T-helper 1 cell treated with Interleukin-12 subunit alpha and Interleukin-12 subunit beta and Interleukin-4 antibody, amounts not matched to agents 30 μg/mL and 1 μg/mL, for 36 hours (primary cell): ENCODE results near the gene C9.

Experiments
- H3K27ac Mint-ChIP-seq: one replicate; pipeline ENCODE4 v1.8.0; 2021; ENCODE audit warnings: mild to moderate bottlenecking, mixed read lengths
- H3K27me3 Mint-ChIP-seq: one replicate; pipeline ENCODE4 v1.8.0; 2021; ENCODE audit warnings: low read depth, mixed read lengths
- H3K36me3 Mint-ChIP-seq: one replicate; pipeline ENCODE4 v1.8.0; 2021; ENCODE audit warnings: low read depth, mixed read lengths
- H3K4me1 Mint-ChIP-seq: one replicate; pipeline ENCODE4 v1.8.0; 2021; ENCODE audit warnings: low read depth, mixed read lengths
- H3K4me3 Mint-ChIP-seq: one replicate; pipeline ENCODE4 v1.8.0; 2021; ENCODE audit warnings: mild to moderate bottlenecking, moderate library complexity, mixed read lengths
- H3K9me3 Mint-ChIP-seq: one replicate; pipeline ENCODE4 v1.8.0; 2021; ENCODE audit warnings: mixed read lengths

C9 gene

GRCh38 chr5:39390945-39391344 lies 26.6 kb upstream of the C9 start:
- H3K4me3 Mint-ChIP-seq, result no peak overlapping the region
- H3K9me3 Mint-ChIP-seq, result no peaks in the 10 kb centered on the region
- peaks cover 5% of the 10 kb centered on the region for H3K27me3 Mint-ChIP-seq
- H3K4me1 Mint-ChIP-seq, result no peaks in the 10 kb centered on the region
- H3K36me3 Mint-ChIP-seq, result no peaks in the 10 kb centered on the region
- H3K27ac Mint-ChIP-seq, result no peak overlapping the region

- Mint-ChIP-seq H3K27ac (no peak overlapping the region), H3K9me3 (no peaks in the 10 kb centered on the region), H3K4me1 (no peaks in the 10 kb centered on the region), H3K4me3 (no peak overlapping the region), H3K27me3 (peaks cover 8% of the 10 kb centered on the region), H3K36me3 (no peaks in the 10 kb centered on the region)
Observed at GRCh38 chr5:39387293-39387692, 23.0 kb upstream of the C9 start.

GRCh38 chr5:39384271-39384670 lies 20.0 kb upstream of the C9 start:
- H3K27me3 Mint-ChIP-seq, result peaks cover 8% of the 10 kb centered on the region
- H3K4me3 Mint-ChIP-seq, result no peak overlapping the region
- H3K4me1 Mint-ChIP-seq, result no peaks in the 10 kb centered on the region
- no peaks in the 10 kb centered on the region for H3K9me3 Mint-ChIP-seq
- H3K36me3 Mint-ChIP-seq, result no peaks in the 10 kb centered on the region
- H3K27ac Mint-ChIP-seq, result no peak overlapping the region

GRCh38 chr5:39381376-39381775 lies 17.1 kb upstream of the C9 start:
- Mint-ChIP-seq H3K9me3 (no peaks in the 10 kb centered on the region), H3K4me3 (no peak overlapping the region), H3K36me3 (no peaks in the 10 kb centered on the region), H3K27ac (no peak overlapping the region), H3K4me1 (no peaks in the 10 kb centered on the region), H3K27me3 (peaks cover 9% of the 10 kb centered on the region)

GRCh38 chr5:39379693-39380092 lies 15.4 kb upstream of the C9 start:
- H3K9me3 Mint-ChIP-seq, result no peaks in the 10 kb centered on the region
- H3K27ac Mint-ChIP-seq, result no peak overlapping the region
- H3K27me3 Mint-ChIP-seq, result peaks cover 6% of the 10 kb centered on the region
- H3K36me3 Mint-ChIP-seq, result no peaks in the 10 kb centered on the region
- H3K4me1 Mint-ChIP-seq, result no peaks in the 10 kb centered on the region
- H3K4me3 Mint-ChIP-seq, result no peak overlapping the region

- no peak overlapping the region for H3K27ac Mint-ChIP-seq
Observed at GRCh38 chr5:39377613-39378012, 13.3 kb upstream of the C9 start.

GRCh38 chr5:39376293-39376714 lies 12.0 kb upstream of the C9 start:
- Mint-ChIP-seq H3K4me3 (no peak overlapping the region), H3K9me3 (no peaks in the 10 kb centered on the region), H3K27me3 (peaks cover 9% of the 10 kb centered on the region), H3K27ac (no peak overlapping the region), H3K4me1 (no peaks in the 10 kb centered on the region), H3K36me3 (no peaks in the 10 kb centered on the region)

More at GRCh38 chr5:39377613-39378012, 13.3 kb upstream of the C9 start:
- Mint-ChIP-seq H3K27me3 (peaks cover 3% of the 10 kb centered on the region), H3K36me3 (no peaks in the 10 kb centered on the region), H3K9me3 (no peaks in the 10 kb centered on the region), H3K4me3 (no peak overlapping the region), H3K4me1 (no peaks in the 10 kb centered on the region)

GRCh38 chr5:39373791-39374190 lies 9.5 kb upstream of the C9 start:
- peaks cover 10% of the 10 kb centered on the region for H3K27me3 Mint-ChIP-seq
- no peaks in the 10 kb centered on the region for H3K36me3 Mint-ChIP-seq
- H3K4me1 Mint-ChIP-seq, result no peaks in the 10 kb centered on the region
- H3K9me3 Mint-ChIP-seq, result no peaks in the 10 kb centered on the region
- no peak overlapping the region for H3K27ac Mint-ChIP-seq
- no peak overlapping the region for H3K4me3 Mint-ChIP-seq

GRCh38 chr5:39371367-39371635 lies 7.0 kb upstream of the C9 start:
- Mint-ChIP-seq H3K4me3 (no peak overlapping the region), H3K27ac (no peak overlapping the region), H3K4me1 (no peaks in the 10 kb centered on the region)

GRCh38 chr5:39370555-39371366 lies 6.5 kb upstream of the C9 start:
- Mint-ChIP-seq H3K4me1 (no peaks in the 10 kb centered on the region), H3K36me3 (no peaks in the 10 kb centered on the region), H3K9me3 (no peaks in the 10 kb centered on the region), H3K27me3 (peaks cover 10% of the 10 kb centered on the region), H3K4me3 (no peak overlapping the region), H3K27ac (no peak overlapping the region)

More at GRCh38 chr5:39371367-39371635, 7.0 kb upstream of the C9 start:
- H3K27me3 Mint-ChIP-seq, result peaks cover 11% of the 10 kb centered on the region
- H3K36me3 Mint-ChIP-seq, result no peaks in the 10 kb centered on the region
- H3K9me3 Mint-ChIP-seq, result no peaks in the 10 kb centered on the region

GRCh38 chr5:39369123-39369815 lies 5.0 kb upstream of the C9 start:
- H3K36me3 Mint-ChIP-seq, result no peaks in the 10 kb centered on the region
- no peak overlapping the region for H3K27ac Mint-ChIP-seq
- peaks cover 10% of the 10 kb centered on the region for H3K27me3 Mint-ChIP-seq
- H3K4me3 Mint-ChIP-seq, result no peak overlapping the region
- H3K9me3 Mint-ChIP-seq, result no peaks in the 10 kb centered on the region
- H3K4me1 Mint-ChIP-seq, result no peaks in the 10 kb centered on the region

GRCh38 chr5:39368116-39368515 lies 3.8 kb upstream of the C9 start:
- H3K9me3 Mint-ChIP-seq, result no peaks in the 10 kb centered on the region
- no peak overlapping the region for H3K27ac Mint-ChIP-seq
- H3K36me3 Mint-ChIP-seq, result no peaks in the 10 kb centered on the region
- no peaks in the 10 kb centered on the region for H3K4me1 Mint-ChIP-seq
- peaks cover 10% of the 10 kb centered on the region for H3K27me3 Mint-ChIP-seq
- no peak overlapping the region for H3K4me3 Mint-ChIP-seq

- Mint-ChIP-seq H3K4me3 (no peak overlapping the region), H3K27me3 (peaks cover 10% of the 10 kb centered on the region), H3K9me3 (no peaks in the 10 kb centered on the region), H3K4me1 (no peaks in the 10 kb centered on the region), H3K27ac (no peak overlapping the region), H3K36me3 (no peaks in the 10 kb centered on the region)
Observed at GRCh38 chr5:39367711-39368110, 3.4 kb upstream of the C9 start.

GRCh38 chr5:39363217-39363616 lies 1.1 kb downstream of the C9 start:
- Mint-ChIP-seq H3K4me1 (no peaks in the 10 kb centered on the region), H3K27me3 (no peaks in the 10 kb centered on the region), H3K36me3 (no peaks in the 10 kb centered on the region), H3K4me3 (no peak overlapping the region), H3K27ac (no peak overlapping the region), H3K9me3 (no peaks in the 10 kb centered on the region)

- H3K27me3 Mint-ChIP-seq, result no peaks in the 10 kb centered on the region
- H3K4me3 Mint-ChIP-seq, result no peak overlapping the region
- no peaks in the 10 kb centered on the region for H3K9me3 Mint-ChIP-seq
- no peaks in the 10 kb centered on the region for H3K4me1 Mint-ChIP-seq
- no peak overlapping the region for H3K27ac Mint-ChIP-seq
- no peaks in the 10 kb centered on the region for H3K36me3 Mint-ChIP-seq
Observed at GRCh38 chr5:39362646-39363045, 1.6 kb downstream of the C9 start.
